Raji (cell line): ENCODE results near the gene STK38L.

Experiments used
- POLR2A ChIP-seq: IDR thresholded peaks from 2 replicates; pipeline ENCODE4 v1.6.1; 2011; ENCODE audit warnings: low read depth, low read length, control low read depth; ENCODE audit not compliant: insufficient read depth

STK38L gene

DNA sequence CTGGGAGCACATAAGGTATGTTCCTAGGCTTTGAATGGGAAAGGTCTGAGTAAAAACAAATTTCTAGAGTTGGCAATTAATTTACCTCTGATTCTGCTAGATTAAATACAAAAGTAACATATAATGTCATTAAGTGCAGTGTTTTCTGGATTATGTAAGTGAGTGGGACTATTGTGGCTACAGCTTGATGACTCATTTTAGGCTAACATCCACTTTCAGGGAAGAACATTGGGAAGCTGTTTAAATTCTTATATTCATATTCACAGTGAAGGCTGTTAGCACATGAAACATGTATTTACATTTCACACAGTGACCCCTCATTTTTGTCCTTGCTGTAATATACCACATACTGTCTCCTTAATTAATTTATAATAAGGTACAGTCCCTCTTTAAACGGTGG lies 75.3 kb downstream of the STK38L start:
- TF ChIP-seq POLR2A: no peak

DNA sequence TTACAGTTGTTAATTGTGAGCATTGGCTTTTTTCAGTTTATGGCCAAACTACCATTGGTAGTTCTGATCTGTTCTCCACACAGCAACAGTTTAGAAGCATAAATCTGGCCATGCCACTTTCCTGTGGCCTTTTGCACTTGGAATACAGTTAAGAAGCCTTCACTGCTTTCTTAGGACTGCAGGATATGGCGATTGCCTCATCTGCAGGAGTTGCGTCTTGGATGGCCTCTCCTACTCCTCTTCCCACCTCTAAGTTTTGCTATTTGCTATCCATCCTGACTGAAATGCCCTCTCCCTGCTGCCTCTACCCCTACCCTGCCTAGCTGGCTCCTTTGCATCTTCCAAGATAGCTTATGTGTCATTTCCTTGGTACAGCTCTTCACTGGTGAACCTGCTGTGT lies 75.8 kb downstream of the STK38L start:
- TF ChIP-seq POLR2A: no peak

DNA sequence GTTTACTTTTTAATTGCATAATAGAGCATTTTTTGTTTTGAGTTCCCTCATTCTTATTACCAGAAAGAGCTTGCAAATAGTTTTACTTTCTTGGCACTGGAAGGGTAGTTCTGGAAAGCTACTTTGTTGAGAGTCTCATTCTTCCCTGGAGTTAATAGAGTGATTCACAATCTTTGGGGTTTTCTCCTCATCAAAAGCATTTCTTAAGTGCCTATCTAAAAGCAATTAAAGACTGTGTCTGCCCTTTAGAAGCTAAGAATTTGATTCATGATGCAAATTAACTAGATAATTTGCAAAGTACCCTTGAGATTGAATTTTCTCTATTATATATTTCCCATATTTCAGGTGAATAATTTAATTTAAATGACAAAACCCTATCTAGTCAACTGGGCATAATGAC lies 80.4 kb downstream of the STK38L start:
- TF ChIP-seq POLR2A: no peak

DNA sequence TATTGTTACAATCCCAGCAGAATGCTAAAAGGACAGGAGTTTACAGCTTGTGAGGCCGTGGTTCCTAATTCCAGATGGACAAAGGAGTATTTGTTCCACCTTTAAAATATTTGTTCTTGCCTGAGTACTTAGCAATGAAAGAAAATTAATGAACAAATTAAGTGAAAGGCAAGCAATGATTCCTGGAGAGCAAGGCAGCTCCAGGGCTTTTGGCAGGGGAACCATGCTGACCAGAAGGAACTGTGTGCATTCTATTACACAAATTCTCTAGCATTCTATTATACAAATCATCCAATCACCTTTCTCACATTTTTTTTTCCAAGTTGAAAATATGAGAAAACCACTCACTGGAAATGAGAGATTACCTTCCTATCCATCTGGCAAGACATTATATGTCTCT lies 86.8 kb downstream of the STK38L start:
- no peak for TF ChIP-seq POLR2A

DNA sequence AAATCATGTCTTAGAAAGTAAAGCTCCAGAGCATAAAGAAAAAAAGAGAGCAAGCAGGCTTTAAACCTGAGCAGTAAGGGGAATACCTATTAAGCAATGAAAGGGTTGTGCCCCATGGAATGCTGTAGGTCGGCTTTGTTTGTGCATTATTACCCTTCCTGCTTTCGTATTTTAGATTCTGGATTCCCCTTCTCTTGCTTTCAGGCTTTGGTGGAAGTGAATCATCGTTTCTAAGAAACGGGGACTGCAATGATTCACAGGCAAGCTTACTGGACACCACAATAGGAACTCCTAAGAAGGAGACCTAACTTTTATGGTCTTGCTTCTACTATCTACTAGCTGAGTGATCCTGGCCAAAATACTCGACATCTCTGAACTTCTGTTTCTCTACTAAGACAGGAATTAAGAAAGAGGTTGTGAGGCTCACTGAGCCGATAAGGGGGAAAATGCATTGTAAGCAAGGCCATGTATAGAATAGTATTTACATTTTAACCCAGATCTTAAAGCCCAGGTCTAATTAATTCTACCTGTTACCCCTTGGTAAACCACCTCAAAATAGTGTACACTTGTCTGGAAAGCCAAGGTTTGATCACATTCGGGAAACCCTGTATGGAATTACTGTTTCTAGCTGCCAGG lies 87.3 kb downstream of the STK38L start:
- no peak for TF ChIP-seq POLR2A

DNA sequence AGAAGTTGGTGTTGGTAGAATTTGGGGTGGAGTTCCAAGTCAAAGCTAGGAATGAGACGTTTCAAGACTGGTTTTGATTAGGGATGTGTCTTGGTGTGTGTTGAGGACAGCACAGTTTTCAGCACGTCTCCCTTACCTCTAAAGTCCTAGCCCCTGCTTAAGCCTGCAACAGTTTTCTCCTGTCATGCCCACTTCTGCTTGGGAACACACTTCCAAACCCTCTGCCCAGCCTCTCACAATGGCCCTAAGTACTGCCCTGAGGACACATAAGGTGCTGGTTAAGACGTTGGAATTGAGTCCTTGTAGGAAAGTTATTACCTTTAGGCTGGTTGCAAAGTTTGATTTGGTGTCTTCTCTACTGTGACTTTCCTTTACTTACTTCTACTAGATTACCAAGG lies 87.8 kb downstream of the STK38L start:
- TF ChIP-seq POLR2A: no peak

DNA sequence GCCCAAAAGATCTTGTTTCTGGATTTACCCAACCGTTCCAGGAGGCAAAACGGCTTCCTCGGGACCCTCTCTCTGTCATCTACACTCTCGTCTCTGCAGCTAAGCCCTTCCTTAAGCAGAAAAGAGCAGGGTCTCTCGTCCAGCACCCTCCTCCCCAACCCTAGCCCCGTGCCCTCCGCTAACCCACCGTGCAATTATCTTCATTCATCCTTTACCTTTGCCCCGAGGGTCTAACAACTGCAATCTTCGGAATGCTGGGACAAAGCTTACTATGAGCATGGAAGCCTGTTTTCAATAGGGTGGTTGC lies 88.3 kb downstream of the STK38L start:
- no peak for TF ChIP-seq POLR2A

DNA sequence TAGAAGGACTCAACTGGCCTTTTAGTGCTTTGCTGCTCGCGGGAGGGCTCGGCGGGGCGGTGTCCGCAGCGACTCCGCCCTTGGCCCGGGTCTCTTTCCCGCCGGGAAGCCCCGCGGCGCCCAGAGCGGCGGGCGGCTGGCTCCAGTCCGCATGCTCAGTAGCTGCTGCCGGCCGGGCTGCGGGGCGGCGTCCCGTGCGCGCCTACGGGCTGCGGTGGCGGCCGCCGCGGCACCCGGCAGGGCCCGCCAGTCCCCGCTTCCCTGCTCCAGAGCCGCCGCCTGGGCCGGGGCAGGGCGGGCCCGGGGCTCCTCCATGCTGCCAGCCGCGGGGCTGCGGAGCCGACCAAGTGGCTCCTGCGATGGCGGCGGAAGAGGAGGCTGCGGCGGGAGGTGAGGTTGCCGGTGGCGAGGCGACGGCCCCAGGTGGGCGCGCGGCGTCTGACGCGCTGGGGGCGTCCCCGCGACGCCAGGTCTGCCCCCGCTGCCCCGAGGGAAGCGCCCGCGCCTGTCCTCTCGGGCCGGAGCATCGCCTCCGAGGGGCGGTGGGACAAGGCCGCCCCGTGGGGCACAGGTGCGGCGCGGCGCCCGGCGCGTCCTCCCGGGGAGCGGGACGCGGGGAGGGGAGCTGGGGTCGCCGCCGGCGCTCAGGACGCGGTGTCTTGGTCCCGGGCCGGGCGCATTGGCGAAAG lies 88.8 kb downstream of the STK38L start, which contains the start of gene BMAL2:
BMAL2 (plus strand) TSS at position 123 of the 689 bp plus-strand sequence; CDS start at position 360, 237 bp downstream.
- no peak for TF ChIP-seq POLR2A

DNA sequence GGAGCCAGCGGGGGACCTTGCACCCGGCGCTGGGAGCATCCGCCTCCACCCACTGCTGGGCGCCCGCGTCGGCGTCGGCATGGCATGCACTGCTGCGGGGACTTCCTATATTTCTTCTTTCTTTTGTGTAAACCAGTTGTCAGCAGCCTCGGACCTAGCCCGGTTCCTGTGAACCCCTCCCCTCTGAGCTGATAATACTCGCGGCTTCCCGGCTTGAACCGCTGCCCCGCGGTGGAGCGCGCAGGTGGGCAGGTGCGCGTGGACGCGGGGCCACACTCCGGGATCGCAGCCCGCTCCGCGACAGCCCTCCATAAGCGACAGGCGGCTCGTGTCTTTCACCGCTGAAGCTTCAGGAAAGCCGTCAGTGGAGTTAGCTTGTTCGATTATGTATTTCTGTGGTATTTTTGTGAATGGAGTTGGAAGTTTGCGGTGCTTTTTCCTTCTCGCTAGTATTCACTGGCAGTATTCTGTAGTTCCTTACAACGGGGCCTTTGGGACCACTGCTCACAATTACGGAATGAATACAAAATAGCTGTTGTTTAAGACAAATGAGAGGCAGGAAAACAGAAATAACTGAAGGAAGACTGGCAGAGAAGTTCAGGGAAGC lies 89.4 kb downstream of the STK38L start:
- TF ChIP-seq POLR2A: no peak

DNA sequence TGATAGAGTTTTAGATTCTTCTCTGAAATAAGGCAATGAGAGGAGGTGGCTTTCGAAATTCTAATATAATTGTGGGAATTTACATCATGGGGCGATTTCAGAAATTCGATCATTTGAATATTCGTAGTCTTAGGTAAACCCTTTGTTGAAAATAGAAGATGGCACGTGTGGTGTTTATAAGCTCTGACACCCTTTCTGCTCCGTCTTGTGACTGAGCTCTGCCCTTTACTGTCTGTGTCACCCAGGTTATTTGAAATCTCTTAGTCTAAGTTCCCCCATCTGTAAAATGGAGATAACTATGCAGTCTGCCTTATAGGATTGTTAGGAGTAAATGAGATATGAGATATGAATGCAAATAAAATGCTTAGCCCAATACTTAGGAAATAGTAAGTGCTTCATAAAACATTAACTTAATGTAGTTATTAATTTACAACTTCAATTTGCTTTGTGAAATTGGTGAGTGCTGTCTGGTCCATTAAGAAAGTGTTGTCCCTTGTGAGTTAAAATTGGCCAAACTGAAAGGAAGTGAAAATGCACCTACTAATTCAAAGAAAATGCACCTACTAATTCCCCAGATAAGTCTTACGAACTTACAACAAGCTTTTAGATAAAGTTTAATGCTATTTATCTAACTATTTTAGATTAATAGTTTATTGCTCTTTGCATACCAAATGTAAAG lies 90.1 kb downstream of the STK38L start:
- no peak for TF ChIP-seq POLR2A

DNA sequence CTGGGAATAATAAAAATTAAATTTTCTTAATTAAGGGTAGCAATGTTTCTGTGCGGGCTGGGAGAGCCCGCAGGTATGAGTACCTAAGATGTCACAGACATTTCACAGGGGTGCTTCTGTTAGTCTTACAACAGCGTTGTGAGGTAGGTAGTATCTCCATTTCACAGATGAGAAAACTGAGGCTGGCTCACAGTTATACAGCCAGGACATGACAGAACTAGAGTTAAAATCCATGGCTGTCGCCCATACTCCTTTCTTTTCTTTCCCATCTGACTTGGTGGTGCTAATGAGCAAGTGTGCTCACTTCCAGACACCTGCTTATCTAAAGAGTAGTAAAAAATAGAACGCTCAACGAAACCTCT lies 90.6 kb downstream of the STK38L start:
- TF ChIP-seq POLR2A: no peak

DNA sequence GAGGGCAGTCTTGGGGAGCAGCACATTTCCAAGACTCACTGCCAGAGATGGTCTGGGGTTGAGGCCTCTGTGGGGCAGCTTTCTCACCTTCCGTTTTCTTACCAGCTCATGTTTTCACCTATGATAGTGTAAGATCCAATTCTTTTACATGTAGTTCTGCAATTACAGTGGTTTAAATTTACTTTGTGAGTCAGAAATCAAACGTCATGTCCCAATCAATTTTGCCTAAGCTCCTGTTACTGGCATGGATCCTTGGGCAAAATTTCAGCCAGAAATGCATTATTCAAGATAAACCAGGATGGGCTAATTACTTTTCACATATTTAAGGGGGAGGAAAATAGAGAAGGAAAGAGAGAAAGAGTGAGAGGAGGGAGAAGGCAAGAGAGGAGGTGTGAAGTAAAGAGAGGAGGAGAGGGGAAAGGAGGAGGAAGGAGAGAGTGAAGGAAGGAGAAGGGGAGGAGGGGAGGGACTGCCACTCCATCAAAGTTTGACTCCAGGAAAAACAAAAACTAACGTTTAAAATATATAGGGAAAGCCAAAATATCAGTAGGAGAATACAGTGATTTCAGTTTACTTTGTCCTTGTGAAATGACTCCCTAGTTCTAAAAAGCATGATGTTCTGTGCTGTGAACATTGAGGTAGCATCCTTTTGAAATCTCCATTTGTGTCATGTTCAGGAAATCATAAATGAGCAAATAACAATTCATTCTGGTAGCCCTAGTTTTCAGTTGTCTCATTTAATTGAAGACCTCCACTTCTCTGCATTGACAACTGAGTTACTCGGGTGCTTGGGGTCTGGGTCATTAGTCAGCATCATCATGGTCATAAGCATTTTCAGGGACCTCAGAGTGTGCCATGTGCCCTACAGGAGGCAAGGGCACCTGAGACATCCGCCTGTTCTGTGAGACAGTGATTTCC lies 91.5 kb downstream of the STK38L start:
- no peak for TF ChIP-seq POLR2A

DNA sequence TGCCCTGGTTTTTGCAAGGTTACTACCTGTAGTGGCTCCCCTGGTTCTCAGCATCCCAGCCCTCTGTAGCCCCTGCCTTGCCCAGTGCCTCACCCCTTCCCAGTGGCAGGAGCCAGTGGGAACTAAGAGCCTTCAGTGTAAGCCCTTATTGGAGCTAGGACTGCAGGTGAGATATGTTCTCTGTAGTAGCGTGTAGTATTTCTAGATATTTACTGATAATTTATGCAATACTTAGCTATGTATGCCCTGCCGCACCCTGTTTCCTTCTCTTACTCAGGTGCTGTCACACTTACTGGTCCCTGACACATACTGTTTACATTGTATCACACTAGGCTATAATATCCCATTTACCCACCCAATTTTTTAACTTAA lies 92.2 kb downstream of the STK38L start:
- no peak for TF ChIP-seq POLR2A

DNA sequence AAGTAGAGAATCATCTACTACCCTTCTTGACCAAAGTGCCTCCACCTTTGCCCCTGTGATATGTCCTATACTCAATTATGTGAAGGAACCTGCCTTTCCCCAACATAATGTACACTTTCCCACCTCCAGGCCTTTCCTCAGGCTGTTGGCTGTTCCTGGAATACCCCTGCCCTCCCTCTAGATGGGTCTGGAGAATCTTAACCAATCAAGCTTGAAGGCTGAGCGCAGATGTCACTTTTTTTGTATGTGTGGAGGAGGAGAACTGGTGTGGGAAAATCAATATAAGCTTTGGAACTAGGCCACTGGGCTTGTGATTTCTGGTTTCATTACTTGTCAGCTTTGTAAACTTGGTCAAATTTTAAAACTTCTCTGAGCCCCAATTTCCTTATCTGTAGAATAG lies 93.3 kb downstream of the STK38L start:
- TF ChIP-seq POLR2A: no peak

DNA sequence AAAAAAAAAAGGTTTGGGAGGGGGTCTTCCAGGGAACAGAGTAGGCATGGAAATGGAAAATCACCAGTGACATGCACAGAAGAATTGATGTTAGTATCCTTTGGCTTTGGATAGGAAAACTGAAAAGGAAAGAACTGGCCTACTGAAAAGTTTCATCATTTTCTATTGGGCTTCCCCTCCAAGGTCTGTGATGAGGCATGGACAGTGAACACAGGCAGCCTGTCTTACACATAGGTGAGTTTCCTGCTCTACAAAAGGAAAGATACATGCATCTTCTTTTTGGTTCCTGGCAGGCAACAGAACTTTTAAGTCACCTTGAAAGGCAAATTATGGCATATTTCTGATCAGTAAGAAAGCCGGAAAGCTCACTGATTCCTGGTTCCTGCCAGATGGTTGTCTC lies 94.4 kb downstream of the STK38L start:
- TF ChIP-seq POLR2A: no peak
